Chondrocyte (in vitro differentiated cells): ENCODE measurements around the gene POLA1. TPM values are rescaled to one million over a fixed set of nuclear protein-coding genes. Genes with fewer than 3 reads are reported as not detected.

Experiments used
- DNase-seq: peaks from one replicate; pipeline ENCODE4 v3.0.0; 2021; ENCODE audit warnings: mixed read lengths, low spot score
- H3K27ac Mint-ChIP-seq: one replicate; pipeline ENCODE4 v1.8.0; 2021; ENCODE audit warnings: mild to moderate bottlenecking, moderate library complexity, mixed read lengths; ENCODE audit not compliant: unreplicated experiment
- H3K27me3 Mint-ChIP-seq: 2 replicates; pipeline ENCODE4 v1.8.0; 2021; ENCODE audit warnings: low read depth, mixed read lengths
- H3K36me3 Mint-ChIP-seq: 2 replicates; pipeline ENCODE4 v1.8.0; 2021; ENCODE audit warnings: low read depth, mixed read lengths
- H3K4me1 Mint-ChIP-seq: 2 replicates; pipeline ENCODE4 v1.8.0; 2021; ENCODE audit warnings: low read depth, mild to moderate bottlenecking, mixed read lengths
- H3K4me3 Mint-ChIP-seq: one replicate; pipeline ENCODE4 v1.8.0; 2021; ENCODE audit warnings: mild to moderate bottlenecking, moderate library complexity, mixed read lengths; ENCODE audit not compliant: unreplicated experiment
- H3K9me3 Mint-ChIP-seq: 2 replicates; pipeline ENCODE4 v1.8.0; 2021; ENCODE audit warnings: low read depth, mixed read lengths
- total RNA-seq: library from RNA; stranded (reverse); gene quantifications from 3 replicates; pipeline ENCODE4 v1.2.1, GENCODE V29; 2021
- TF ChIP-seq, protein P1 (sequence below): fragments of 200-600 bp; sonication (generic); IDR thresholded peaks from 2 replicates; pipeline ENCODE4 v1.5.0; 2021; ENCODE audit warnings: antibody characterized with exemption, mild to moderate bottlenecking, moderate library complexity

Gene POLA1
- total RNA-seq, 1 donor from 2014 or later = 10.8 TPM

DNA sequence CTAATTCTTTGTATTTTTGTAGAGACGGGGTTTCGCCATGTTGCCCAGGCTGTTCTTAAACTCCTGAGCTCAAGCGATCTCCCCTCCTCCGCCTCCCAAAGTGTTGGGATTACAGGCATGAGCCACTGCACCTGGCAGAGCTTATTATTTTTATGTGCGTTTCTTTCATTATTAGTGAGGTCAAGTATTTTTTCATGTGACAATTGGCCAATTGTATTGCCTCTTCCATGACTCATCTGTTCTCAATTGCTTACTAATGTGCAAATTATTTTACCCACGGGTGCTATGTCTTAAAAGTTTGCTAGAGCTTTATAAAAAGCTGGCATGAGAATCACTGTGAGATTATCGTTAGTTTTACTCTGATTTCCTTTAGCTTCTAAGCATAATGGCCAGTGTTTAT is 335.0 kb downstream of the POLA1 start:
- peaks cover 5% of the 10 kb centered on the region for H3K4me1 Mint-ChIP-seq
- TF ChIP-seq, protein P1, sequence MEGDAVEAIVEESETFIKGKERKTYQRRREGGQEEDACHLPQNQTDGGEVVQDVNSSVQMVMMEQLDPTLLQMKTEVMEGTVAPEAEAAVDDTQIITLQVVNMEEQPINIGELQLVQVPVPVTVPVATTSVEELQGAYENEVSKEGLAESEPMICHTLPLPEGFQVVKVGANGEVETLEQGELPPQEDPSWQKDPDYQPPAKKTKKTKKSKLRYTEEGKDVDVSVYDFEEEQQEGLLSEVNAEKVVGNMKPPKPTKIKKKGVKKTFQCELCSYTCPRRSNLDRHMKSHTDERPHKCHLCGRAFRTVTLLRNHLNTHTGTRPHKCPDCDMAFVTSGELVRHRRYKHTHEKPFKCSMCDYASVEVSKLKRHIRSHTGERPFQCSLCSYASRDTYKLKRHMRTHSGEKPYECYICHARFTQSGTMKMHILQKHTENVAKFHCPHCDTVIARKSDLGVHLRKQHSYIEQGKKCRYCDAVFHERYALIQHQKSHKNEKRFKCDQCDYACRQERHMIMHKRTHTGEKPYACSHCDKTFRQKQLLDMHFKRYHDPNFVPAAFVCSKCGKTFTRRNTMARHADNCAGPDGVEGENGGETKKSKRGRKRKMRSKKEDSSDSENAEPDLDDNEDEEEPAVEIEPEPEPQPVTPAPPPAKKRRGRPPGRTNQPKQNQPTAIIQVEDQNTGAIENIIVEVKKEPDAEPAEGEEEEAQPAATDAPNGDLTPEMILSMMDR = no peak
- H3K4me3 Mint-ChIP-seq = no peak overlapping the region
- no peak overlapping the region for H3K27ac Mint-ChIP-seq
- no peaks in the 10 kb centered on the region for H3K9me3 Mint-ChIP-seq
- DNase-seq = no peak
- H3K27me3 Mint-ChIP-seq = peaks cover 49% of the 10 kb centered on the region
- H3K36me3 Mint-ChIP-seq = peaks cover 1% of the 10 kb centered on the region

DNA sequence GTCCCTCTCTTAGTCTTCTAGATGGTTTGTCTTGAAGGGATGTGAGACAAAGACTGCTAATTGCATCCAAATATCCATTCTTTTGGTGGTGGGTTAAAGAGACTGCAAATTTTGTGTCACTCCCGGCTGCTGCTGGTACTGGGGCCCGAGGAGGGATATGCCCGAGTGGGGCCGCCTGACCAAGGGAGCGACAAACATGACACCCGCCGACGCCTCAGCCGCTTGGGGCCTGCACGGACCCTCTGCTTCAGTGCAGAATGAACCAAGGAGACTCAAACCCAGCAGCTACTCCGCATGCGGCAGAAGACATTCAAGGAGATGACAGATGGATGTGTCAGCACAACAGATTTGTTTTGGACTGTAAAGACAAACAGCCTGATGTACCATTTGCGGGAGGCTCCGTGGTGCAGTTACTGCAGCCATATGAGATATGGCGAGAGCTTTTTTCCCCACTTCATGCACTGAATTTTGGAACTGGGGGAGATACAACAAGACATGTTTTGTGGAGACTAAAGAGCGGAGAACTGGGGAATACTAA is 335.6 kb downstream of the POLA1 start:
- Mint-ChIP-seq H3K27ac (no peak overlapping the region), H3K4me1 (peaks cover 5% of the 10 kb centered on the region), H3K4me3 (no peak overlapping the region), H3K36me3 (peaks cover 1% of the 10 kb centered on the region), H3K9me3 (no peaks in the 10 kb centered on the region), H3K27me3 (peaks cover 44% of the 10 kb centered on the region)
- DNase-seq = no peak
- TF ChIP-seq, protein P1 = no peak

DNA sequence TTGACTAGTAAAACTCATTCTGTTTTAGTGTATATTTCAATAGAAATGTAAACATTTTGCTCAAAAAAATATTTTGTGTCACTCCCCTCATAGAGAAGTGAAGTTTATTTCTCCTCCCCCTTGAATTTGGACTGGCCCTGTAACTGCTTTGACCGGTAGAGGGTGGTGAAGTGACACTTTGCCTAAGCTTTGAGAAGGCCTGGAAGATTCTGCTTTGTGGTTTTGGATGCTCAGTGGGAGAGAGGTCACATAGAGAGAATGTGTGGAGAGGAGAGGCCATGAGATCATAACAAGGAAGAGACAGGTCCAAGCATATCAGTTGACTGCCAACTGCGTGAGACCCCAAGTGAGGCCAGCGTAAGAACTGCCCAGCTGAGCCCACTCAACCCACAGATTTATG is 341.2 kb downstream of the POLA1 start:
- Mint-ChIP-seq H3K4me1 (no peaks in the 10 kb centered on the region), H3K36me3 (no peaks in the 10 kb centered on the region), H3K27ac (no peak overlapping the region), H3K9me3 (no peaks in the 10 kb centered on the region), H3K27me3 (peaks cover 24% of the 10 kb centered on the region), H3K4me3 (no peak overlapping the region)
- TF ChIP-seq, protein P1 = peak; percentile 53
- DNase-seq = no peak

DNA sequence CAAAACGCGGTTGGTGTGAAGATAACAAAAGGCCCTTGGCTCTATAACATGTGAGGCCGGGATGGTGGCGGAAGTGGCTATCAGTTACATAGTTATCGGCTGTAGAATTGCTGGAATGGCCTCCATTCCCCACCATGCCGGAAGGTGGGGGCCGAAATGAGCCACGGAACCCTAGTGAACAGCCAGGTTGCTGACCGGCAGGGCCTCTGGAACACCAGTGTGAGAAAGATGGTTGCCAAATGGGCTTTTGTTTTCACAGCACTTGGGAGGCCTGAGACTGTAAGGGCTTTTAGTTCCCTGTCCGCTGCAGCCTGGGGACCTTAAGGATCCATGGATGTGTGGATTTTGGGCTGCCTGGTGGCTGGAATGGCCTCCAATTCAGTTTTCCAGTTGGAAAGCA is 345.3 kb downstream of the POLA1 start:
- no peak overlapping the region for H3K27ac Mint-ChIP-seq
- no peak overlapping the region for H3K4me3 Mint-ChIP-seq
- H3K36me3 Mint-ChIP-seq = no peaks in the 10 kb centered on the region

DNA sequence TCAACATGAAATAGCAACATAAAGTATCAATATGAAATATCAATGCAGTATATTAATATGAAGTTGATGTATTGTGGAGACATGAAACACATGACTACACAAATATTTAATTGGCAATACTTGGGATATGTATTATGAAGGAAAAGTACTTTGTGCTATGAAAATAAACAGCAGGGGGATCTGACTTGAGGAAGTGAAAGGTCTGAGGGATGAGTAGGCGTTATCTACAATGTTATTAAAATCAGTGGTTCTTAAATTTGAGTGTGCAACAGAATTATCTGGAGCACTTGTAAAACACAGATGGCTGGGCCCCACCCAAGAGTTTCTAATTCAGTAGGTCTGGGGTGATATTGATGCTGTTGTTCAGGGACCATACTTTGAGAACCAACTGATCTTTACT is 349.5 kb downstream of the POLA1 start:
- no peak overlapping the region for H3K4me3 Mint-ChIP-seq
- no peak overlapping the region for H3K27ac Mint-ChIP-seq
- no peaks in the 10 kb centered on the region for H3K9me3 Mint-ChIP-seq
- no peaks in the 10 kb centered on the region for H3K4me1 Mint-ChIP-seq
- H3K27me3 Mint-ChIP-seq = peaks cover 15% of the 10 kb centered on the region
- TF ChIP-seq, protein P1 = no peak
- no peak for DNase-seq
- H3K36me3 Mint-ChIP-seq = no peaks in the 10 kb centered on the region

More for the DNA sequence above, 345.3 kb downstream of the POLA1 start:
- Mint-ChIP-seq H3K4me1 (no peaks in the 10 kb centered on the region), H3K9me3 (no peaks in the 10 kb centered on the region), H3K27me3 (peaks cover 15% of the 10 kb centered on the region)
- TF ChIP-seq, protein P1 = no peak
- DNase-seq = no peak

Other genes starting within 250 kb of the POLA1 start
- 42.8 to 47.5 TPM (median 44.1 TPM) in 3 replicates for gene PDK3, start 228.6 kb upstream of the POLA1 start, total RNA-seq
- 3.1 to 7.1 TPM (median 4.5 TPM) in 3 replicates for gene PCYT1B, start 46.6 kb upstream of the POLA1 start, total RNA-seq